A673 (cell line): ENCODE results near the gene STOX2. TPM values are rescaled to one million over a fixed set of nuclear protein-coding genes. Genes with fewer than 3 reads are reported as not detected.

Experiments used
- BruUV-seq: library from RNA; stranded (reverse); fragments of 400-500 nt; replicated peaks from 2 replicates; lab custom pipeline; 2021; lab: Mats Ljungman, UMichigan
- CTCF ChIA-PET: fragments of 300-600 bp; sonication (Branson Sonifier 250); formaldehyde crosslinking; loops from one replicate; lab custom pipeline; 2022; ENCODE audit warnings: antibody characterized with exemption; lab: Charles Lee
- POLR2A ChIA-PET: fragments of 300-600 bp; sonication (Branson Sonifier 250); formaldehyde crosslinking; loops from one replicate; lab custom pipeline; 2022; ENCODE audit warnings: antibody characterized with exemption; ENCODE audit not compliant: low non-redundant PET; lab: Charles Lee
- DNase-seq: peaks from one replicate; pipeline ENCODE4 v3.0.0-alpha.2; 2015; ENCODE audit warnings: low spot score
- H3K27ac ChIP-seq: fragments of 200-600 bp; sonication (generic); 2 replicates; pipeline ENCODE4 v1.5.1; 2016; ENCODE audit warnings: mixed run types, low read depth, mild to moderate bottlenecking, mixed read lengths, antibody characterized with exemption, low read length; ENCODE audit not compliant: poor library complexity, severe bottlenecking
- H3K27me3 ChIP-seq: fragments of 200-600 bp; sonication (generic); replicated peaks from 2 replicates; pipeline ENCODE4 v1.6.1; 2017; ENCODE audit warnings: mixed run types, low read depth, mild to moderate bottlenecking, mixed read lengths, antibody characterized with exemption, low read length; ENCODE audit not compliant: insufficient read depth, poor library complexity
- H3K36me3 ChIP-seq: fragments of 200-600 bp; sonication (generic); 2 replicates; pipeline ENCODE4 v1.6.1; 2016; ENCODE audit warnings: mixed run types, mild to moderate bottlenecking, mixed read lengths, antibody characterized with exemption, low read length; ENCODE audit not compliant: insufficient read depth, poor library complexity, severe bottlenecking
- H3K4me1 ChIP-seq: fragments of 200-600 bp; sonication (generic); 2 replicates; pipeline ENCODE4 v1.6.1; 2017; ENCODE audit warnings: mixed run types, mild to moderate bottlenecking, mixed read lengths, antibody characterized with exemption, low read length; ENCODE audit not compliant: insufficient read depth, poor library complexity, severe bottlenecking
- H3K4me3 ChIP-seq: fragments of 200-600 bp; sonication (generic); 2 replicates; pipeline ENCODE4 v1.5.1; 2016; ENCODE audit warnings: low read depth, mixed run types, mild to moderate bottlenecking, mixed read lengths, low read length; ENCODE audit not compliant: poor library complexity, severe bottlenecking
- H3K9me3 ChIP-seq: fragments of 200-600 bp; sonication (generic); 2 replicates; pipeline ENCODE4 v1.6.1; 2016; ENCODE audit warnings: mixed run types, low read depth, mild to moderate bottlenecking, mixed read lengths, antibody characterized with exemption, low read length; ENCODE audit not compliant: poor library complexity, severe bottlenecking
- CTCF ChIP-seq: fragments of 300-800, 200-600 bp; sonication (generic); conservative IDR thresholded peaks from 2 replicates; pipeline ENCODE4 v1.5.1; 2017; ENCODE audit warnings: low read depth, mild to moderate bottlenecking, antibody characterized with exemption, low read length, moderate library complexity, mixed read lengths
- EZH2 ChIP-seq: fragments of 200-600 bp; sonication (generic); IDR thresholded peaks from 2 replicates; pipeline ENCODE4 v1.6.1; 2017; ENCODE audit warnings: borderline replicate concordance, low read depth, mild to moderate bottlenecking, mixed read lengths, antibody characterized with exemption, low read length; ENCODE audit not compliant: poor library complexity, severe bottlenecking
- intact Hi-C: fragments of 100-400 bp; cut with micrococcal nuclease; formaldehyde crosslinking; loops from one replicate; pipeline ENCODE4 v1.10.0; 2022; ENCODE audit not compliant: unreplicated experiment
- total RNA-seq: library from RNA; stranded (reverse); gene quantifications from 2 replicates; pipeline ENCODE4 v1.2.3, GENCODE V29; 2021

Gene STOX2
- total RNA-seq, 1 experiment from 2014 or later: 2.9 TPM

DNA sequence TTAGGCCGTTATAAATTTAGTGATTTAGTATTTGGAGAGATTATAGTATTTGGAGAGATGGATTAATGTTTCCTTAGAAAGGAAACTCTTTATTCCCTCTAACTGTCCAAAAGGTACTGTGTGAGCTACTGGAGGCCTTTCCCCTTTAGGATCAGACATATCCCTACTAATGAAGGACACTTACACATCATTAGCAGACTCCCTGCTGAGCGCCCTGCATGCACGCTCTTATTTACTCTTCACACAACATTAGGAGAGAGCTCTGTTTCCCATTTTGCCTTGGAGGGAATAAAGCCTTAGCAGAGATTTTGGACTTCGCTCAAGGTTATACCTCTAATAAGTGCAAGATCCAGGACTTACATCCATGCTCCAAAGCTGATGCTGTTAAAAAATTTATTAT is 17.8 kb upstream of the STOX2 start:
- BruUV-seq: no TSS peak
- POLR2A ChIA-PET: no interaction called here
- intact Hi-C loops: no loop called here
- Histone ChIP-seq H3K4me1 (no peaks in the 10 kb centered on the region), H3K27ac (no peak overlapping the region), H3K27me3 (no peaks in the 10 kb centered on the region), H3K4me3 (no peak overlapping the region), H3K36me3 (no peaks in the 10 kb centered on the region), H3K9me3 (no peaks in the 10 kb centered on the region)
- TF ChIP-seq CTCF (no peak), EZH2 (no peak)
- CTCF ChIA-PET: no interaction called here
- no peak for DNase-seq

DNA sequence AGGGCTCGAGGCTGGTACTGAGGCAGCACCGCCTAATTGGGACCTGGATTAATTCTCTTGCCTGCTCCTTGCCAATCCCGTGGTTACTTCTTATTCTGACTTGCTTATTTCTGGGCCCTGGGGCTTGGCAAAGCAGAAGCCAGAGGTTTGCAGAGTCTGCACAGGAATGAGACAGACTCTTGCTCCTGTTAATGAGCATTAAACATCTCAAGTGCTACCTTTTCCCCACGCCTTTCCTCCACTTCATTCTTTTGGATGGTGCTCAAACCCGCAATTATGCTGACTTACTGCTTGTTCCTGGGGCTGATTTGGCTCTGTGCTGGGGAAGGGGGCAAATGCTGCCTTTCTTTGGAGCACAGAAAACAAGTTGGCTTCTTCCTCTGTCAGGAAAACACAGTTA is 16.5 kb upstream of the STOX2 start:
- Histone ChIP-seq H3K4me3 (no peak overlapping the region), H3K36me3 (no peaks in the 10 kb centered on the region), H3K9me3 (no peaks in the 10 kb centered on the region), H3K4me1 (no peaks in the 10 kb centered on the region), H3K27me3 (no peaks in the 10 kb centered on the region), H3K27ac (no peak overlapping the region)
- no TSS peak for BruUV-seq
- intact Hi-C loops: no loop called here
- no peak for DNase-seq
- CTCF ChIA-PET: no interaction called here
- TF ChIP-seq EZH2 (no peak), CTCF (no peak)
- POLR2A ChIA-PET: no interaction called here

DNA sequence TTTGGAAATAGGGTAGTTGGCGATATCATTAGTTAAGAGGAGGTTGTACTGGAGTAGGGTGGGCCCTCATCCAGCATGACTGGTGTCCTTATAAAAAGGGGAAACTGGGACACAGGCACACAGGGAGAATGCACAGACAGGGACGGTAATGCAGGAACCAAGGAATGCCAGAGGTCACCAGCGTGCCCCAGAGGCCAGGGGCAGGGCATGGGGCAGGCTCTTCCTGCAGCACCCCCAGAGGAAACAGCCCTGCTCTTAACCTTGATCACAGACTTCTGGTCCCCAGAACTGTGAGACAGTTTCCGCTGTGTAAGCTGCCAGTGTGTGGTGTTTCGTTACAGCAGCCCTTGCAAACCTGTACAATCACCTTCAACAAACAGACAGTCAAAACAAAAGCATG is 15.9 kb upstream of the STOX2 start:
- no peaks in the 10 kb centered on the region for H3K9me3 ChIP-seq
- H3K27me3 ChIP-seq: no peaks in the 10 kb centered on the region
- BruUV-seq: no TSS peak
- no peaks in the 10 kb centered on the region for H3K36me3 ChIP-seq
- ChIA-PET POLR2A (no interaction called here), CTCF (no interaction called here)
- H3K4me3 ChIP-seq: no peak overlapping the region
- no peak overlapping the region for H3K27ac ChIP-seq
- intact Hi-C loops: no loop called here
- H3K4me1 ChIP-seq: no peaks in the 10 kb centered on the region
- DNase-seq: no peak
- TF ChIP-seq CTCF (no peak), EZH2 (no peak)
